Astrocyte (in vitro differentiated cells and primary cell): ENCODE results near the gene KCNN4.

Source experiments
- CTCF ChIP-seq: IDR thresholded peaks from 2 replicates; pipeline ENCODE4 v1.5.1; 2011; ENCODE audit warnings: low read depth, mild to moderate bottlenecking, inconsistent platforms, low read length, moderate library complexity; ENCODE audit not compliant: insufficient read depth
- EZH2 ChIP-seq: IDR thresholded peaks from 2 replicates; pipeline ENCODE4 v1.6.1; 2012; ENCODE audit warnings: mild to moderate bottlenecking, low read length, inconsistent platforms; ENCODE audit not compliant: insufficient read depth

- no peak for TF ChIP-seq CTCF
- TF ChIP-seq EZH2: no peak
Observed at GRCh38 chr19:43798546-43799409, 18.0 kb upstream of the KCNN4 start.
